ENCODE results near the gene ACOX1. TPM values are rescaled to one million over a fixed set of nuclear protein-coding genes. Genes with fewer than 3 reads are reported as not detected.
"Not testable (repeated sequence)": the region's sequence is repeated elsewhere in the genome, so short reads cannot be mapped to it uniquely, and the experiment has no call there.

Gene ACOX1
- total RNA-seq, 4 donors from 2014 or later, result 46.9 to 73.3 (median 62.3) TPM

DNA sequence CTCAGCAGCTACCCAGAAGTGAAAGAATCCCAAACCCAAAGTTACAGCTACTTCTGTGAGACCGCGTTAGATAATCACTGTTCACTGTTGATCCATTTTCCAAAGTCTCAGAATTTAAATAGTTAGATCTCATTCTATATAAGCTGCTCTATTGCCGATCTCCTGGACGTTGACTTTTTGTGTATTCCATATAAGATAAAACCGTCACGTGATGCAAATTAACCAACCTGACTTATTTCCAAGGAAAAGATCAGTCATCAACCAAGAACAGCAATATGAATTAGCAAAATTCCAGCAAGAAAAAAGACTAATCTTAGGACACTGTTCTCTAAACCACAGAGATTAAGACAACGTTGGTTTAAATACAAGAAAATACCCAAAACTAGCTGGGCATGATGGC, 8.3 kb downstream of the ACOX1 start:
- Histone ChIP-seq H3K27ac (peak overlapping the region in 2 of 4 donors; percentile 29 to 50), H3K4me3 (no peak overlapping the region), H3K27me3 (no peaks in the 10 kb centered on the region), H3K4me1 (peaks cover 0 to 7% (median 2%) of the 10 kb centered on the region in 3 donors), H3K9me3 (no peaks in the 10 kb centered on the region), H3K36me3 (peaks cover 0 to 74% (median 0%) of the 10 kb centered on the region in 3 donors)
- intact Hi-C loops (cut with DNase I), result no loop called here
- no peak for TF ChIP-seq POLR2A (IDR thresholded peaks at IDR 0.05)
- TF ChIP-seq, protein P1, sequence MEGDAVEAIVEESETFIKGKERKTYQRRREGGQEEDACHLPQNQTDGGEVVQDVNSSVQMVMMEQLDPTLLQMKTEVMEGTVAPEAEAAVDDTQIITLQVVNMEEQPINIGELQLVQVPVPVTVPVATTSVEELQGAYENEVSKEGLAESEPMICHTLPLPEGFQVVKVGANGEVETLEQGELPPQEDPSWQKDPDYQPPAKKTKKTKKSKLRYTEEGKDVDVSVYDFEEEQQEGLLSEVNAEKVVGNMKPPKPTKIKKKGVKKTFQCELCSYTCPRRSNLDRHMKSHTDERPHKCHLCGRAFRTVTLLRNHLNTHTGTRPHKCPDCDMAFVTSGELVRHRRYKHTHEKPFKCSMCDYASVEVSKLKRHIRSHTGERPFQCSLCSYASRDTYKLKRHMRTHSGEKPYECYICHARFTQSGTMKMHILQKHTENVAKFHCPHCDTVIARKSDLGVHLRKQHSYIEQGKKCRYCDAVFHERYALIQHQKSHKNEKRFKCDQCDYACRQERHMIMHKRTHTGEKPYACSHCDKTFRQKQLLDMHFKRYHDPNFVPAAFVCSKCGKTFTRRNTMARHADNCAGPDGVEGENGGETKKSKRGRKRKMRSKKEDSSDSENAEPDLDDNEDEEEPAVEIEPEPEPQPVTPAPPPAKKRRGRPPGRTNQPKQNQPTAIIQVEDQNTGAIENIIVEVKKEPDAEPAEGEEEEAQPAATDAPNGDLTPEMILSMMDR (IDR thresholded peaks at IDR 0.05), result no peak
- WGBS, 2 donors, result 81 to 92% methylated on average over 7 of the region's 7 CpGs
- no peak for DNase-seq

DNA sequence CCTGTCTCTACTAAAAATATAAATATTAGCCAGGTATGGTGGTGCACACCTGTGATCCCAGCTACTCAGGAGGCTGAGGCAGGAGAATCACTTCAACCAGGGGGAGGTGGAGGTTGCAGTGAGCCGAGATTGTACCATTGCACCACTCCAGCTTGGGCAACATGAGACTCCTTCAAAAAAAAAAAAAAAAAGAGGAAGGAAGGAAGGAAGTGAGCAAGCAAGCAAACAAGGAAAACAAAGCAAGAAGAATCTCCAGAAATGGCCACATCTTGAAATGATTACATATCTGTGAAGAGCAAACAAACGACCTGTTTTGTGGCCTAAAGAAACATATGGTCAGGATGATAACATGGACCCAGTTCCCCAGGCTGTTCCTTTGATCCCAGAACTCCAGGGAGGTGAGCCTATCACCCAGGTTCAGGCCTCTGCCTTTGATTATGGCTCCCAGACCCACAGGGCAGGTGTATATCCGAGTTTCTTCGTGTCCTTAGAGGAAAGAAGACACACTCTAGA, 8.9 kb downstream of the ACOX1 start:
- DNase-seq, result no peak
- no peak for TF ChIP-seq POLR2A (IDR thresholded peaks at IDR 0.05)
- TF ChIP-seq, protein P1 (IDR thresholded peaks at IDR 0.05), result no peak
- peaks cover 0 to 1% (median 0%) of the 10 kb centered on the region in 3 donors for H3K4me1 ChIP-seq
- intact Hi-C loops (cut with DNase I), result no loop called here
- H3K4me3 ChIP-seq, result no peak overlapping the region
- H3K27me3 ChIP-seq, result no peaks in the 10 kb centered on the region
- peaks cover 0 to 77% (median 0%) of the 10 kb centered on the region in 3 donors for H3K36me3 ChIP-seq
- H3K27ac ChIP-seq, result peak overlapping the region in 2 of 4 donors; percentile 29 to 50
- no peaks in the 10 kb centered on the region for H3K9me3 ChIP-seq
- WGBS, 2 donors, result 61 to 65% methylated on average over 3 to 4 of the region's 4 CpGs

DNA sequence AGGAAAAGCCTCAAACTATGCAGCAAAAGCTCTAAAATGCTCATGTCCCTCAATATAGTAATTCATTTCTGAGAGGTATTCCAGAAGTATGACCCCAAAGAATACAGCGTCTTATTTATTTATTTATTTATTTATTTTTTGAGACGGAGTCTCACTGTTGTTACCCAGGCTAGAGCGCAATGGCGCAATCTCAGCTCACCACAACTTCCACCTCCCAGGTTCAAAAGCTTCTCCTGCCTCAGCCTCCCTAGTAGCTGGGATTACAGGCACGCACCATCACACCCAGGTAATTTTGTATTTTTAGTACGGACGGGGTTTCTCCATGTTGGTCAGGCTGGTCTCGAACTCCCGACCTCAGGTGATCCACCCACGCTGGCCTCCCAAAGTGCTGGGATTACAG, 9.9 kb downstream of the ACOX1 start:
- H3K36me3 ChIP-seq, result peaks cover 0 to 77% (median 0%) of the 10 kb centered on the region in 3 donors
- H3K9me3 ChIP-seq; H3K27me3 ChIP-seq; intact Hi-C loops (cut with DNase I); H3K27ac ChIP-seq; H3K4me3 ChIP-seq; DNase-seq; H3K4me1 ChIP-seq: not testable (repeated sequence)
- 98% methylated on average over 8 to 10 of the region's 10 CpGs for WGBS, 2 donors

DNA sequence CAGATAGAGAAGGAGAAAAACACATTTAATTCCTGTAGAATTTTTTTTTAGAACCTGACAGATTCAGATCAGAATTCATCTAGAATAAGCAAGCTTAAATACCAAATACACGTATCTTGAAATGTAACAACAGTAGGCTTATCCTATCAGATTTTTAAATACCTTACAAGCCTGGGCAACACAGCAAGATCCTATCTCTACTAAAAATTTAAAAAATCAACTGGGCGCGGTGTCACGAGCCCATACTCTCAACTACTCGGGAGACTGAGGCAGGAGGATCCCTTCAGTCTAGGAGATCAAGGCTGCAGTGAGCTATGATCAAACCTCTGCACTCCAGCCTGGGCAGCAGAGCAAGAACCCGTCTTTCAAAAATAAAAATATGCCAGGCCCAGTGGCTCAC, 13.5 kb downstream of the ACOX1 start:
- Histone ChIP-seq H3K9me3 (no peaks in the 10 kb centered on the region), H3K27ac (no peak overlapping the region), H3K4me3 (no peak overlapping the region), H3K4me1 (peaks cover 0 to 3% (median 0%) of the 10 kb centered on the region in 3 donors), H3K27me3 (no peaks in the 10 kb centered on the region), H3K36me3 (peaks cover 0 to 68% (median 0%) of the 10 kb centered on the region in 3 donors)
- TF ChIP-seq POLR2A (IDR thresholded peaks at IDR 0.05), result no peak
- TF ChIP-seq, protein P1 (IDR thresholded peaks at IDR 0.05), result no peak
- DNase-seq, result no peak
- 85 to 88% methylated on average over 6 of the region's 6 CpGs for WGBS, 2 donors
- intact Hi-C loops (cut with DNase I), result no loop called here

DNA sequence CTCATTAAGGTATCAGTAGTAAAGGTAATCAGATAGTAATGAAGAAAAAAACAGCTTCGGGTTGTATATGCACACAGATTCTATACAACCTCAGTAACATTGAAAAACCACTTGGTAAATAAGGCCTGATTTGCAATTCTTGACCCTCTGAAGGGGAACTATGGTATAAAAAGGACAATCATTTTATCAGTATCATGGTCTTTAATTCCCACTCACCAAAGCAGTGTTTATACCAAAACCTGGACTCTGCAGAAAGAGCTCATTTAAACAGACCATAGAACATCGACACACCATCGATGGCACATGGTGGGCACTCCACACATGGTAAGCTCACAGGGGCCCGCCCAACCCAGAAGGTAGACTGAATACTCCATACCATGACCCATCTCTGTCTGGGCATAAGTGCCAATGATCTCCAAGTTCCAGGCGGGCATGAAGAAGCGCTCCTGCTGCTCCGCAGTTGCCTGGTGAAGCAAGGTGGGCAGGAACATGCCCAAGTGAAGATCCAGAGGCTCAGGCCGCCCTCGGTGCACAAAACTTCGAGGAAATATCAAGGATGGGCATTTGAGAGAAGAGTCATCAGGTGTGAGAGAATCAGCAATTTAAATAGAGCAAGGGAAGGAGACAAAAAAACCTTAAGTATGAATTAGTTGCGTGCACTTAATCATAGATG, 19.0 kb downstream of the ACOX1 start:
- DNase-seq, result no peak
- Histone ChIP-seq H3K36me3 (peaks cover 12 to 75% (median 13%) of the 10 kb centered on the region in 3 donors), H3K4me3 (no peak overlapping the region), H3K27me3 (no peaks in the 10 kb centered on the region), H3K9me3 (no peaks in the 10 kb centered on the region), H3K27ac (no peak overlapping the region), H3K4me1 (peaks cover 0 to 3% (median 0%) of the 10 kb centered on the region in 3 donors)
- intact Hi-C loops (cut with DNase I), result no loop called here
- 88 to 93% methylated on average over 11 of the region's 11 CpGs for WGBS, 2 donors
- TF ChIP-seq, protein P1 (IDR thresholded peaks at IDR 0.05), result no peak
- TF ChIP-seq POLR2A (IDR thresholded peaks at IDR 0.05), result no peak
